A673 (cell line): ENCODE data around the gene SRSF4.

Experiments
- EZH2 ChIP-seq: fragments of 200-600 bp; sonication (generic); IDR thresholded peaks from 2 replicates; pipeline ENCODE4 v1.6.1; 2017; ENCODE audit warnings: borderline replicate concordance, low read depth, mild to moderate bottlenecking, mixed read lengths, antibody characterized with exemption, low read length; ENCODE audit not compliant: poor library complexity, severe bottlenecking
- TF ChIP-seq, protein P1 (sequence below): fragments of 300-800, 200-600 bp; sonication (generic); conservative IDR thresholded peaks from 2 replicates; pipeline ENCODE4 v1.5.1; 2017; ENCODE audit warnings: low read depth, mild to moderate bottlenecking, antibody characterized with exemption, low read length, moderate library complexity, mixed read lengths

DNA sequence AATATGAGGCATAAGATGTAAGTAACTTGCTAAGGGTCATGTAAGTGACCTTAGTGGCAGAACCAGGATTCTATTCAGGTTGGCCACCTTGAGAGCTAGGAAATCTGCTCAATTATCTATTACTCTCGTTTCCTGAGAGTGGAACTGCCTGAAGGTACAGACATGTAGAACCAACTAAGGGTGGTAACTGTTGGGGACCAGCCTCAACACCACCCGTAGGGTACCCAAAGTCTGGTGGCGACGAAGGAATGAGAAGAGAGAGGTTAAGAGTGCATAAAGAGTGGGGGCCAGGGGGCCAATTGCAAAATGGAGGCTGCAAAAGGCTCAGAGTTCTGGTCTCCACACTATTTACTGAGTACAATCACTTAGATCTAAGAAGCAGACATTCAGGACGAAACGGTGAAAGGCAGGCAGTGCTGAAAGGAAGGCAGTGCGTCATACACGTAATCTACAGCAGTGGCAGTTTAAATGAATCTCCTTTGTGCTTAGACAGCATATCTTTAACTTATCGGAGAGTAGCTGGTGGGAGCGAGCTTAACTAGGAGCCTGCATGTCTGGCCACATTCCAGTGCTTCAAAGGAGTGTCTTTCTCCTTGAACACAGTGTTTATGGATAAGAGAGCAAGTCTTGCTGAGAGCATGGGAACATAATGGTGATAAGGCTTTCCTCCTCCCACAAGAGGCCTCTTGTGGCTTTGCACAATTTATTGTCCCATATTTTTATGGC lies 25.0 kb downstream of the SRSF4 start:
- TF ChIP-seq, protein P1, sequence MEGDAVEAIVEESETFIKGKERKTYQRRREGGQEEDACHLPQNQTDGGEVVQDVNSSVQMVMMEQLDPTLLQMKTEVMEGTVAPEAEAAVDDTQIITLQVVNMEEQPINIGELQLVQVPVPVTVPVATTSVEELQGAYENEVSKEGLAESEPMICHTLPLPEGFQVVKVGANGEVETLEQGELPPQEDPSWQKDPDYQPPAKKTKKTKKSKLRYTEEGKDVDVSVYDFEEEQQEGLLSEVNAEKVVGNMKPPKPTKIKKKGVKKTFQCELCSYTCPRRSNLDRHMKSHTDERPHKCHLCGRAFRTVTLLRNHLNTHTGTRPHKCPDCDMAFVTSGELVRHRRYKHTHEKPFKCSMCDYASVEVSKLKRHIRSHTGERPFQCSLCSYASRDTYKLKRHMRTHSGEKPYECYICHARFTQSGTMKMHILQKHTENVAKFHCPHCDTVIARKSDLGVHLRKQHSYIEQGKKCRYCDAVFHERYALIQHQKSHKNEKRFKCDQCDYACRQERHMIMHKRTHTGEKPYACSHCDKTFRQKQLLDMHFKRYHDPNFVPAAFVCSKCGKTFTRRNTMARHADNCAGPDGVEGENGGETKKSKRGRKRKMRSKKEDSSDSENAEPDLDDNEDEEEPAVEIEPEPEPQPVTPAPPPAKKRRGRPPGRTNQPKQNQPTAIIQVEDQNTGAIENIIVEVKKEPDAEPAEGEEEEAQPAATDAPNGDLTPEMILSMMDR = no peak
- TF ChIP-seq EZH2 = no peak
